ENCODE data around the gene WWOX. TPM values are rescaled to one million over a fixed set of nuclear protein-coding genes. Genes with fewer than 3 reads are reported as not detected.

Gene WWOX
- total and polyA plus RNA-seq, 2 of the 13 experiments (the other 11 are each of a cell fraction or from before 2014, with no cell fraction given) = 9.1 to 37.4 TPM

- TF ChIP-seq ZBTB4 (CRISPR knock-in tag; IDR thresholded peaks at IDR 0.05; ENCODE audit: borderline replicate concordance) (peak; percentile 96; the same call in 1 of the 2 replicates), ZNF629 (CRISPR knock-in tag; conservative IDR thresholded peaks at IDR 0.05) (no peak), ZNF513 (CRISPR knock-in tag; conservative IDR thresholded peaks at IDR 0.05) (no peak), DMAP1 (CRISPR knock-in tag; IDR thresholded peaks at IDR 0.05) (peak; percentile 85), ZNF326 (CRISPR knock-in tag; IDR thresholded peaks at IDR 0.05; ENCODE audit: borderline replicate concordance) (0 out of 2 replicates have a peak, but pooled peaks have one; percentile 47), SCMH1 (CRISPR knock-in tag; IDR thresholded peaks at IDR 0.05; ENCODE audit: borderline replicate concordance) (no peak), SALL1 (CRISPR knock-in tag; IDR thresholded peaks at IDR 0.05) (peak; percentile 92), NFYC (CRISPR knock-in tag; IDR thresholded peaks at IDR 0.05) (peak; percentile 88), ZNF234 (CRISPR knock-in tag; conservative IDR thresholded peaks at IDR 0.05) (peak; percentile 95), ZMYM3 (CRISPR knock-in tag; IDR thresholded peaks at IDR 0.05) (peak; percentile 76), CREB3 (CRISPR knock-in tag; IDR thresholded peaks at IDR 0.05) (peak; percentile 55; the same call in 1 of the 2 replicates), TRIM22 (IDR thresholded peaks at IDR 0.05) (no peak), ZMYM2 (CRISPR knock-in tag; IDR thresholded peaks at IDR 0.05) (no peak), MIXL1 (CRISPR knock-in tag; IDR thresholded peaks at IDR 0.05) (peak; percentile 93), ZBTB26 (CRISPR knock-in tag; IDR thresholded peaks at IDR 0.05; ENCODE audit: borderline replicate concordance) (no peak; the same call in none of the 2 replicates), KLF9 (CRISPR knock-in tag; IDR thresholded peaks at IDR 0.05; ENCODE audit: low read depth) (peak; percentile 89; the same call in 1 of the 2 replicates), RAD51 (IDR thresholded peaks at IDR 0.05; ENCODE audit: borderline replicate concordance) (no peak), GATAD2A (CRISPR knock-in tag; IDR thresholded peaks at IDR 0.05) (peak; percentile 72), THAP8 (CRISPR knock-in tag; IDR thresholded peaks at IDR 0.05; ENCODE audit: borderline replicate concordance) (peak; percentile 94), ZNF790 (CRISPR knock-in tag; IDR thresholded peaks at IDR 0.05; ENCODE audit: borderline replicate concordance) (peak; percentile 55; the same call in 1 of the 2 replicates), ZNF430 (CRISPR knock-in tag; IDR thresholded peaks at IDR 0.05) (no peak; the same call in 1 of the 2 replicates)
Measured at GRCh38 chr16:78099271-78100111, at the start of gene WWOX (continued).
